NB4 (cell line): ENCODE results near the gene RAP2A.

Experiments used
- DNase-seq: peaks from one replicate; pipeline ENCODE4 v3.0.0; 2010; ENCODE audit warnings: low read depth
- H3K4me3 ChIP-seq: one replicate; pipeline ENCODE4 v1.5.1; 2011; ENCODE audit warnings: mild to moderate bottlenecking, low read depth, low read length, moderate library complexity
- MYC ChIP-seq: IDR thresholded peaks from 2 replicates; pipeline ENCODE4 v1.6.1; 2011; ENCODE audit warnings: low read depth, low read length
- POLR2A ChIP-seq: IDR thresholded peaks from 2 replicates; pipeline ENCODE4 v1.6.1; 2011; ENCODE audit warnings: mild to moderate bottlenecking; ENCODE audit not compliant: insufficient read length; ENCODE audit errors: extremely low read depth
- TF ChIP-seq, protein P1 (sequence below): IDR thresholded peaks from one replicate; pipeline ENCODE4 v1.5.1; 2012; ENCODE audit warnings: low read depth, low read length
- TF ChIP-seq, protein P2 (sequence below): IDR thresholded peaks from 2 replicates; pipeline ENCODE4 v1.6.1; 2011; ENCODE audit warnings: low read depth, low read length

Gene RAP2A

DNA sequence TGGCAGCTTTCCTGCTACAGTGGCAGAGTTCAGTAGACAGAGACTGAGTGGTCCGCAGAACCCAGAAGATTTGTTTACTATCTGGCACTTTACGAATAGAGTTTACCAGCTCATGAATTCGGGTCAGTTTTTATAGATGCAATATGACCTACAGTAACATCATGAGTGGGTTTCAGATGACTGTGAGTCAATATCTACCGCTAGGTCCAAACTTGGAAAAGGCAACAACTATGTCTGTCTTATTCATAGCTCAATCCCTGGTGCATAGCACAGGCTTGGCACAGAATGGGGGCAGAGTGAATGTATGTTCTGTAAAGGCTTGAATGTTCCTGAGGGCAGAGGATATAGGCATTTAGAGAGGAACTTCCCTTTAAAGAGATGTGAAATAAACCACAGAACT, 65.2 kb downstream of the RAP2A start:
- DNase-seq = peak; percentile 11
- no peak overlapping the region for H3K4me3 ChIP-seq
- TF ChIP-seq POLR2A (no peak), MYC (no peak)
- TF ChIP-seq, protein P1, sequence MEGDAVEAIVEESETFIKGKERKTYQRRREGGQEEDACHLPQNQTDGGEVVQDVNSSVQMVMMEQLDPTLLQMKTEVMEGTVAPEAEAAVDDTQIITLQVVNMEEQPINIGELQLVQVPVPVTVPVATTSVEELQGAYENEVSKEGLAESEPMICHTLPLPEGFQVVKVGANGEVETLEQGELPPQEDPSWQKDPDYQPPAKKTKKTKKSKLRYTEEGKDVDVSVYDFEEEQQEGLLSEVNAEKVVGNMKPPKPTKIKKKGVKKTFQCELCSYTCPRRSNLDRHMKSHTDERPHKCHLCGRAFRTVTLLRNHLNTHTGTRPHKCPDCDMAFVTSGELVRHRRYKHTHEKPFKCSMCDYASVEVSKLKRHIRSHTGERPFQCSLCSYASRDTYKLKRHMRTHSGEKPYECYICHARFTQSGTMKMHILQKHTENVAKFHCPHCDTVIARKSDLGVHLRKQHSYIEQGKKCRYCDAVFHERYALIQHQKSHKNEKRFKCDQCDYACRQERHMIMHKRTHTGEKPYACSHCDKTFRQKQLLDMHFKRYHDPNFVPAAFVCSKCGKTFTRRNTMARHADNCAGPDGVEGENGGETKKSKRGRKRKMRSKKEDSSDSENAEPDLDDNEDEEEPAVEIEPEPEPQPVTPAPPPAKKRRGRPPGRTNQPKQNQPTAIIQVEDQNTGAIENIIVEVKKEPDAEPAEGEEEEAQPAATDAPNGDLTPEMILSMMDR = no peak
- TF ChIP-seq, protein P2, sequence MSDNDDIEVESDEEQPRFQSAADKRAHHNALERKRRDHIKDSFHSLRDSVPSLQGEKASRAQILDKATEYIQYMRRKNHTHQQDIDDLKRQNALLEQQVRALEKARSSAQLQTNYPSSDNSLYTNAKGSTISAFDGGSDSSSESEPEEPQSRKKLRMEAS = no peak

DNA sequence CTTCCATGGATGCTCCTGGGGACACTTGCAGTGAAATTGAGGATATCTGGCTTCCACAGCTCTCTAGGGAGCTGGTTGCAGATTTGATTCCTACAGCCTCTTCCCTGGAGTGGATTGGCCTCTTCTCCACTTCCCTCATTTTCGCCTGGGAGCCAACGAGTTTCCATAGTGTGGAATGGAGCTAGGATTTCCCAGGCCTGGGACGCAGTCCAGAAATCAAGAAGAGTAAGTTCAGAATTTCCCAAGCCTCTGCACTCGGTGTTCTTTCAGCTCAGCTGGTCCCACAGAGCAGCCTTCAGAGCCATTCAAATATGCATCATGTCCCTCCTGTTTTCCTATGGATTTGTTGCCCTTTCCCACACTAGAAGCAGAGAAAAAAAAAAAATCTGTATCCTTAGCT, 68.2 kb downstream of the RAP2A start:
- TF ChIP-seq, protein P1 = no peak
- TF ChIP-seq, protein P2 = no peak
- no peak for TF ChIP-seq MYC
- no peak for TF ChIP-seq POLR2A
- DNase-seq = no peak
- no peak overlapping the region for H3K4me3 ChIP-seq

DNA sequence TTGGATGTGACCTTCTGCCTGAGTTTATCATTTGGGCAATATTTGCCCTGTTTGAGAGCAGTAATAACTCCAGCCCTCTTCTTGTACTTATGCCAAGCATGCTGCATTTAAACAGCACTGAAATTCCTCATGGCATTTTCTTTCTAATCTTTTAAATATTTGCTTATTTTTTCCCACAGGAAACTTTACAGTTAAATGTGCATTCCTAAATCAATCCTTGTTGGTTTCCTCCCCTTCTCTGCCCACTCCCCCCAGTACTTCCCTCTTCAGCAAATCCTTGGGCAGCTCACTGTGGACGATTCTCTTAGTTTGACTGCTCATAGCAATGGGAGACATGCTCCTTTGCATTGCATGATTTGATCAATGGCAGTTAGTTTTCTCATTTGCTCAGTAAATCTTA, 68.7 kb downstream of the RAP2A start:
- TF ChIP-seq POLR2A = no peak
- TF ChIP-seq, protein P2 = no peak
- TF ChIP-seq, protein P1 = no peak
- TF ChIP-seq MYC = no peak
- no peak for DNase-seq
- H3K4me3 ChIP-seq = no peak overlapping the region

DNA sequence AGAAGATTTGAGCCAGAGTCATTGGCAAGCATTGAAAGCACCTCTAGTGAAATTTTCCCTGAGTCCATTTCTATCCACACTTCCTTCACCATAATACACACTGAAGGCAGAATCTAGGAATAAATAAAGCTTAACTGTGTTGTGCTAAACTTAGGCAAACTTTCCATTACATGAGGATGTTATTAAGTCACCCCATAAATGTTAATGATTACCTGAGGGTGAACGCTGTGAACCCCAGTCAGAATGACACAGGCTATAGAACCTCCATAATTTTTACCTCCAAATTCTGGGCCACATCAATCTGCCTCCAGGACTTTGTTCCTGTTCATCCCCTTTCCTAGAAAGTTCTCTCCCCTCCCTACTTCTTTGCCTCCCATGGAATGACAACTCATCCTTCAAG, 71.0 kb downstream of the RAP2A start:
- TF ChIP-seq, protein P1 = no peak
- TF ChIP-seq, protein P2 = no peak
- TF ChIP-seq MYC (no peak), POLR2A (no peak)
- no peak overlapping the region for H3K4me3 ChIP-seq
- DNase-seq = no peak

DNA sequence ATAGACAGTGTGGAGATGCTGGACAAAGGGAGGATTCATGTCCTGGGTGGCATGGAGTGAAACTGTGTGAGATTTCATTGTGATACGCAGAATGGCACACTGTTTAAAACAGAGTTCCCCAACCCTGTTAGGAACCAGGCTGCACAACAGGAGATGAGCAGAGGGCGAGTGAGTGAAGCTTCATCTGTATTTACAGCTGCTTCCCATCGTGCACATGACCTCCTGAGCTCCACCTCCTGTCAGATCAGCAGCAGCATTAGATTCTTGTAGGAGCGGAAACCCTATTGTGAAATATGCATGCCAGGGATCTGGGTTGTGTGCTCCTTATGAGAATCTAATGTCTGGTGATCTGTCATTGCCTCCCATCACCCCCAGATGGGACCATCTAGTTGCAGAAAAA, 72.5 kb downstream of the RAP2A start:
- peak; percentile 37 for DNase-seq
- no peak overlapping the region for H3K4me3 ChIP-seq
- TF ChIP-seq MYC = no peak
- TF ChIP-seq, protein P2 = no peak
- TF ChIP-seq POLR2A = no peak
- TF ChIP-seq, protein P1 = no peak

DNA sequence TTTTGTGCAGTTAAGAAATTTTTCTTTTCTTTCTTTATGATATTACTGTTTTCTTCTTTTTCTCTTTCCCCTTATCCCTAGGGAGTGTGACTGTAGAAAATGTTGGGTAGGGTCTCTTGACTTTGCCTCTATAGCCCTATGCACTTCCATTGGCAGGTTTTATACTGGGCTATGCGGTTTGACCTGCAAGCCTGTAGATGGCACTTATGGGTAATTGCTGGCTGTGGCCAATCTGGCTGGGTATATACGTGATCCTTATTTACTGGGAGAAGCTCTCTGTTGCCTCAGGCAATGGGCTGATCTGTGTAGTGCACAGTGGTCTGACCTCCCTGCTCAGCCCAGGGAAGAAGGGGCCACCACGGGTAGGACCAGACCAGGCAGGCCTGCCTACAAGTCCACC, 78.8 kb downstream of the RAP2A start:
- no peak overlapping the region for H3K4me3 ChIP-seq
- TF ChIP-seq, protein P2 = no peak
- no peak for TF ChIP-seq POLR2A
- TF ChIP-seq, protein P1 = no peak
- no peak for TF ChIP-seq MYC
- peak; percentile 12 for DNase-seq
